HG03565 (cell line): Measurements from ENCODE around the gene KCNQ5.
A peak's percentile ranks its signal among the peaks of the same experiment; 100 is the strongest.
"Not testable (repeated sequence)": the region's sequence is repeated elsewhere in the genome, so short reads cannot be mapped to it uniquely, and the experiment has no call there.

Experiments used
- ATAC-seq: cut with Tn5 transposase; IDR thresholded peaks from one replicate; pipeline ENCODE4 v1.9.1; 2021; ENCODE audit warnings: mild to moderate bottlenecking, moderate library complexity; ENCODE audit not compliant: unreplicated experiment

Gene KCNQ5

DNA sequence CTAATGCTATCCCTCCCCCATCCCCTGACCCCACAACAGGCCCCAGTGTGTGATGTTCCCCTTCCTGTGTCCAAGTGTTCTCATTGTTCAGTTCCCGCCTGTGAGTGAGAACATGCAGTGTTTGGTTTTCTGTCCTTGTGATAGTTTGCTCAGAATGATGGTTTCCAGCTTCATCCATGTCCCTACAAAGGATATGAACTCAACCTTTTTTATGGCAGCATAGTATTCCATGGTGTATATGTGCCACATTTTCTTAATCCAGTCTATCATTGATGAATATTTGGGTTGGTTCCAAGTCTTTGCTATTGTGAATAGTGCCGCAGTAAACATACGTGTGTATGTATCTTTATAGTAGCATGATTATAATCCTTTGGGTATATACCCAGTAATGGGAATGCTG is 356.9 kb downstream of the KCNQ5 start:
- ATAC-seq = not testable (repeated sequence)

DNA sequence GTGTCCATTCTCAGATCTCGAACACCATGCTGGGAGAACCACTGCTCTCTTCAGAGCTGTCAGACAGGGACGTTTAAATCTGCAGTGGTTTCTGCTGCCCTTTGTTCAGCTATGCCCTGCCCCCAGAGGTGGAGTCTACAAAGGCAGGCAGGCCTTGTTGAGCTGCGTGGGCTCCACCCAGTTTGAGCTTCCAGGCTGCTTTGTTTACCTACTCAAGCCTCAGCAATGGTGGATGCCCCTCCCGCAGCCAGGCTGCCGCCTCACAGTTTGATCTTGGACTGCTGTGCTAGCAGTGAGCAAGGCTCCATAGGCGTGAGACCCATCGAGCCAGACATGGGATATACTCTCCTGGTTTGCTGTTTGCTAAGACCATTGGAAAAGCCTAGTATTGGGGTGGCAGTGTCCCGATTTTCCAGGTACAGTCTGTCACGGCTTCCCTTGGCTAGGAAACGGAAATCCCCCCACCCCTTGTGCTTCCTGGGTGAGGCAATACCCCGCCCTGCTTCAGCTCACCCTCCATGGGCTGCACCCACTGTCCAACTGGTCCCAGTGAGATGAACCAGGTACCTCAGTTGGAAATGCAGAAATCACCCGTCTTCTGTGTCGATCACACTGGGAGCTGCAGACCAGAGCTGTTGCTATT is 362.4 kb downstream of the KCNQ5 start:
- not testable (repeated sequence) for ATAC-seq

DNA sequence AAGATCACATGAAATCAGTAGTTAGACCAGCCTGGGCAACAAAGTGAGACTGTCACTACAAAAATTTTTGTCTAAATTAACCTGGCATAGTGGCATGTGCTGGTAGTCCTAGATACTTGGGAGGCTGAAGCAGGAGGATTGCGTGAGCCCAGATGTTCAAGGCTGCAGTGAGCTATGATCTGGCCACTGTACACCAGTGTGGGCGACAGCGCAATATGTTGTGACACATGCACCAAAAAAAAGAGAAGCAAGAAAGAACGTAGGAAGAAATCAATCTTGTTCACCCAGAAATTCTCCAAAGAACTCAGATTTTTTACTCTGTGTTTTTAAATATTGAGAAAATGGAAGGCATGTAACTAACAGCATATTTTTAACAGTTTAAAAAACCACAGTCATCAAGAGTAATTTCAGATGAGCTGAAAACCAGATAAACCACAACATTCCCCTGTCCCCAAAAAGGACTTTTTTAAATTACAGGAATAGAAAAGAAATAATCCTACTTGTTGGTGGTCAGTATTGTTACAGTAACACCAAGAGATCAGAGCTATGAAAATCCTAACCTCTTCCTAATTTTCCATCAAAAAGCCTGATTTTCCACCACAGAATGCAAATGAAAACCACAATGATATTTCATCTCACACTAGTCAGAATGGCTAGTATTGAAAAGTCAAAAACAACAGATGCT is 363.3 kb downstream of the KCNQ5 start:
- no peak for ATAC-seq

DNA sequence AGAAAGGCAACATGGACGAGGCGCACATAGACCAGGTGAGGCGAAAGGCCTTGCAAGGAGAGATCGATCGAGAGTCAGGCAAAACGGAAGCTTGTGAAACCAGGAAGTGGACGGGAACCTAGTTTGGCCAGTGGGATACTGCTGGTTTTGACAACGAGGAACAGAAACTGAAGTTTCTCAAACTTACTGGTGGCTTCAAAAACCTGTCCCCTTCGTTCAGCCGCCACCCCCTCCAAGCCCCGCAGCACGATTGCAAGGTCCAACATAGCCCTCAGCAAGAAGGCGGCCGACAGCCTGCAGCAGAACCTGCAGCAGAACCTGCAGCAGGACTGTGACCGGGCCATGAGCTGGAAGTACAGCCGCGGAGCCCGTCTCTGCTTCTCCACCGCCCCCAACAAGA is 365.4 kb downstream of the KCNQ5 start:
- ATAC-seq = no peak

DNA sequence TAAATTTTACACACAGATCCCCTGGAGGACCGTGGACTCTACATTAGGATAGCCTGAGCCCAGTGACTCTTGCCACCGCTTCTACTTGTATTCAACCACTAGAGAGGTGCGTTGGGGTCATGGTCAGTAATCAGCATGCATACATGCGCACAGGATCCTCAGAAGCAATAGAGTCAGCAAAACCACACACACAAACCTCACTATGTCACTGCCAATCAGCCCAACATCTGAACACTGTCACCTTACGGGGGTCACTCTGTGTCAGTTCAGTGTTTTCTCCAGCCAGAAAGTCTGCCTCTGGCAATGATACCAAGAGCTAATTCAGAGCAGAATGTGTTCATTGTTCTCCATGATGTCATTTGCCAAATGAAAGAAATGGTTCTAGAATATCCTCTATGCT is 378.1 kb downstream of the KCNQ5 start:
- no peak for ATAC-seq

DNA sequence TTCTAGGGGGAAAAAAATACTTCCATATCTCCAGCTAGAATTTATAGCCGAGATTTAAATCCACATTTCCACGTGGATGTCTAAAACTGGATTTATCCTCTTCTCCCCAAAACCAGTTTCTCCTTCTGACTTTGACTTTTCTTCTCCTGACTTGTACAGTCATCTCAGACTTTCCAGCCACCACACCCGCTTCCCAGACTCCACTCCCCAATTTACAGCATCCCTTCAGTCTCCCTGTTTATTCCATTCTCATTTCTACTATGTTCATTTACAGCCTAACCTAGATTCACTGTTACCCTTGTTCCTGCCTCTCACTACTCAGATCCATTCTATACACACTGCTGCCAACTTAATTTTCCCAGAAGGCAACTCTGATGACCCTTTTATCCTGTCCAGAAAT is 378.6 kb downstream of the KCNQ5 start:
- ATAC-seq = no peak

DNA sequence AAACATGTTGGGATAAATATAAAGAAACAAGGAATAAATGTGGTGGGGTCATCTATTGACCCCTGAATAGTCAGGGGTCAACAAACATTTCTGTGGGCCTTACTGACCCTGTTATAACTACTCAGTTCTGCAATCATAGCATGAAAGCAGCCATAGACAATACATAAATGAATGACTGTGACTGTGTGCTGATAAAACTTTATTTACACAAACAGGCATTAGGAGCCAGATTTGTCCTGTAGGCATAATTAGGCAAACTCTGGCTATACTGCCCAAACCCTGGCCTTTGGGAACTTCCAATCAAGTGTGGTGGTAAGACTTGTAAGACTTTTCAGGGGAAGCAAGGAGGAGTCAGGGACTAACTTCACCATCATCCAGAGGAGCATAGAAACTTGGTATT is 380.7 kb downstream of the KCNQ5 start:
- ATAC-seq = no peak

DNA sequence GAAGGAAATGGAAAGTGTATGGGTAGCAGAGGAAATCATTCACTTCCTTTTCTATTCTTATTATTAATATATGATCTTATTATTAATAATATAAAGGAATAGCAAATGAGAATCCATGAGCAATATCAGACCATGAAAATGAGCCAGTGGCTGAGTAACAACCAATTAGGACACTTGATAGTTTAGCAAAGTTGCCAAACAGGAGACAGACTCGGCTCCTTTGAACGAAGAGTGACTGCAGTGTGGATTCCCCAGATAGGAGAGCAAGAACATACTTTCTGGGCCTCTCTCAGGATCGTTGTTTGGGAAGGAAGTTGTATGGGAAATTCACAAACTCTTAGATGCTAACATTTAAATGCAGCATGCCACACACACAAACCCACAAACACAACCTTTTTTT is 381.4 kb downstream of the KCNQ5 start:
- no peak for ATAC-seq

DNA sequence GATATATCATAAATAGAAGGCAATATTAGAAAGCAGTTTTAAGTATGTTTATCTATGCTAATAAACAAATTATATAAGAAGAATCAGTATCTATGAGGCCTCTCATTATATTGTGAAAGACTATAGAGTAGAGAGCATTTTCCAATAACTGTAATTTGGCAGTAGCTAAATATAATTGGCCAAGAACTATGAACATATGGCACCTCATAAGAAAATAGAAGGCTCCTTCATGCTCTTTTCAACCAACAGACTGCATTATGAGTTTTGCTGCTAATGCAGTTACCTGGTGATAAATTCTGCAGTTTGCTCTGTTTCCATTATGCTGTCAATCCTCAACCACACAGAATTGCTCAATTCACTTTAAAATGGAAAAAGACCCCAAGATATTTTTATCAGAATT is 382.4 kb downstream of the KCNQ5 start:
- no peak for ATAC-seq

DNA sequence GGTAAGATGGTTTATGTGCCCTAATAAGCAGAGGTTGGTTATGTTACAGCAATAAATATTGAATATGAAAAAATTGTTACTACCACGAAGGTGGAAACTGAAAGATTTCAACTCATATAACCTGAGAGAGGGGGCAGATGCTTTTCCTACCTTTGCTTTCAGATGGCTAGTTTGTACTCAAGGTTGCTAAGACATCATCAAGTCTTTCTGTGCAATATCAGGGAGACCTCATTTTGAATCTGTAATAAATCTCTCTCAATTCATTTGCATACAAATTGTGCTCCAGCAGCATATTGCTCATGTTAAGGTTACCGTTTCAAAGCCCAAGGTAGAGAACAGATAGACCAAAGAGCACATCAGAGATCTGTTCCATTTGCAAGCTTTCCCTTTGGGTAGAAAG is 383.0 kb downstream of the KCNQ5 start:
- no peak for ATAC-seq

DNA sequence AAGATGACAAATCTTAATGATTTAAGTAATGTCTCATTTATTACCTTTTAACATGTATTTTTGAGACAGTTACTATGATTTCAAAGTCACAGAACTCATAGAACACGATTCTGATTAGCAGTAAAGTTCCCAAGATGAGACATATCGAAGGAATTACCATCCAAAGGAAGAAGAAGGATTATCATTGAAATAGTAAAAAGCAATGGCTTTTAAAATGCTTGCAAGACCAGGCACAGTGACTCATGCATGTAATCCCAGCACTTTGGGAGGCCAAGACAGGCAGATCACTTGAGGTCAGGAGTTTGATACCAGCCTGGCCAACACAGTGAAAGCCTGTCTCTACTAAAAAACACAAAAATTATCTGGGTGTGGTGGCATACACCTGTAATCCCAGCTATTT is 384.3 kb downstream of the KCNQ5 start:
- no peak for ATAC-seq

DNA sequence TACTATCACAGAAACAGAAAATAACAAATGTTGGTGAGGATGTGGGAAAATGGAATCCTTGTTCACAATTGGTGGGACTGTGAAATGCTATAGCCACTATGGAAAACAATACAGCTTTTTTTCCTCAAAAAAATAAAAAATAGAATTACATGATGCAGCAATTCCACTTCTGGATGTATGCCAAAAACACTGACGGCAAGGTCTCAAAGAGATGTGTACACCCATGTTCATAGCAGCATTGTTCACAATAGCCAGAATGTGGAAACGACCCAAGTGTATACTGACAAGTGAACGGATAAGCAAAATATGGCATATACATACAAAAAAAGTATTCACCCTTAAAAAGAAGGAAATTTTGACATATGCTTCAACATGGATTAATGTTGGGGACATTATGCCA is 390.1 kb downstream of the KCNQ5 start:
- no peak for ATAC-seq

DNA sequence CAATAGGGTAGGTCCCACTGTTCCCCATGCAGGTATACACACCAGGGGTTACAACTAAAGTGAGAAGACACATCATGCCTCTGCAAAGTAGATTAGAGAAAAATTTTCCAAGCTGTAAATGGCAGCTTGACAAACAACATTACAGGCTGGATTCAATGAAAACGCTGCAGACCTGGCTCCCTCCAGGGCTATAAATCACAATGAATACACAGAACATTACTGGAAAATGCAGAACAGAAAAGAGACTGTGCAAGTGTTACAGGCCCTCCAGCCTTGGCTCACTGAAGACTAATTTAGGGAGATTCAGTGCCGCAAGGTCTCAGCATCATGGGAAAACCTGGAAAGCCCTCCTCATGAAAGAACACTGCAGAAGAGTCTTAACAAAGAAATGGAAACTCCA is 395.6 kb downstream of the KCNQ5 start:
- ATAC-seq = no peak

DNA sequence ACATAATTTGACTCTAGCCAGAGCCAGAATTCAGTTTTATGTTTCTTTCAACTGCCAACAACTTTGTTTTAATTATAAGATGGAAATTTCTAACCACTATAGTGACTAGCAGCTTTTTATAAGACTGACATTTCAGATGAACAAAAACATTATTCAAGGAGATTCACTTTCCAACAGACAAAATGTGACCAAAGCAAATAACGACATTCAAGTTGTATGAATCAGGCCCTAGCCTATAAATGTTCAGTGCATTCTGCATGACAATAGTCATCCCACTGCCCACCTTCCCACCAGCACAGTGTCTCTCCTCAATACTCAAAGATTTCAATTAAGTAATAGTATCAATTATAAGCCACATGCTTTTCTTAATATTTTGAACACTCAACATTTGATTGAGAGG is 402.7 kb downstream of the KCNQ5 start:
- no peak for ATAC-seq

DNA sequence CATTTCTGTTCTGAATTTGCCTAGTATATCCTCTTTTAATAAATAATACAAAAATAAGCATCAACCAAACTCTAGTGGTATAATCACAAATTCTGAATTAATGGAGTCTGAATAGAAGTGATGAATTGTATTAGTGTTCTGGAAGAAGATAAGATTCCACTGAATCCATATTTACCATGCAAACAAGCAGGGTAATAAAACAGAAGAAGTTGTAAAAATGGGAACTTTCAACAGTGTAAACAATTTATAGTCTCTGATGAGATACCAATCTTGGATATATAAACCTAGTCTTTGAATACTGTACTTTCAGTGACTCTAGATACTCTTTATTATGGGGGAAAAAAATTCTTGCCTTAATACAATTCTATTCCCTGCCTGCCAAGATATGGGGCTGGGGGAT is 405.8 kb downstream of the KCNQ5 start:
- no peak for ATAC-seq

DNA sequence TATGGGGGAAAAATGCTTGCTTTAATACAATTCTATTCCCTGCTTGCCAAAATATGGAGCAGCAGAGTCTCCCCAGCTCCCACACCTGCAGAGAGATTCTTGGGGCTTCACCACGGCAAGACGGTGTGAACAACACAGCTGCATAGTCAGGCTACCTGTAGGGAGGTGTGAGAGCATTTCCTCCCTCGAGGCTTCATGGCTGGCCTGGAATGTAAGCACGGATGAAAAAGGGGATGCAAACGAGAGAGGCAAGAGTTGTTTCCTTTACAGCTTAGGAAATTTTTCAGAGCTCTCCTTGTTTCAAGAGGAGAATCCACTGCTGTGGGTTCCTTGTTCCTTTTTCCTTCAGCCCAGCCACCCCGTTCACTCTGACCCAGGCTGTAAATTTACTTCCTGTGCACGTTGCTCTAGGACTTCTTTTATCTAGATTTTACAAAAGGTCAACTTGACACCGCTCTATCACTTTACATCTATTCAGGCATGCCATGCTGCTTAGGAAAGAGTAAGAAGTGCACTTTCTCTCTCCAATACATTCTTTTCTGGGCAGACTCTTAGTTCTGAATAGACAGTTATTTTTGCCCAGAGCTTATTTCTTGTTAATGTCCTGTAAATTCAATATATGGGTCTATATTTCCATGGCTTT is 406.4 kb downstream of the KCNQ5 start:
- ATAC-seq = no peak

DNA sequence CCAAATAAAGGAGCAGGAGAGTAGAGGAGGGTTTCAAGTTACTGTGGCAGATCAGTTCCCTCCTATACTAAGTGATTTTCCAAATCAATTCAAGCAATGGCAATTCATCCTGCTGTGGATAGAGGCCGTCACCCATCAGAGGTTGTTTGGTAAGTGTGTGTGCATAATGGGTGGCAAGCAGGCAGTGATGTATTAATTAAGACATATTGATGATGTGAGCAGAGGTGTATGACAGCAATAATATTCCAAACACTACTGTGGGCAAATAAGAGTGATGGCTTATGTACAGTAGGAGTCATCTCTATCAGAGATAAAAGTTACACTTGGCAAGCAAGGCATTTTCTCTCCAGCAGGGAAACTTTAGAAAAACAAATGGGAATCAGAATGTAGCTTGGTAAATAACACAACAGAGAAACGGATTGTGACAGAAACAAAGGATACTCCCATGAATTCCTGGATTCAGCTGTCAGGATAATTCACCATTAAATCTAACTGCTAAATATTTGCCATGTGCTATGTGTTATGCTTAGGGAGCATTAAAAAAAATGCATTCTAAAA is 407.1 kb downstream of the KCNQ5 start:
- no peak for ATAC-seq

DNA sequence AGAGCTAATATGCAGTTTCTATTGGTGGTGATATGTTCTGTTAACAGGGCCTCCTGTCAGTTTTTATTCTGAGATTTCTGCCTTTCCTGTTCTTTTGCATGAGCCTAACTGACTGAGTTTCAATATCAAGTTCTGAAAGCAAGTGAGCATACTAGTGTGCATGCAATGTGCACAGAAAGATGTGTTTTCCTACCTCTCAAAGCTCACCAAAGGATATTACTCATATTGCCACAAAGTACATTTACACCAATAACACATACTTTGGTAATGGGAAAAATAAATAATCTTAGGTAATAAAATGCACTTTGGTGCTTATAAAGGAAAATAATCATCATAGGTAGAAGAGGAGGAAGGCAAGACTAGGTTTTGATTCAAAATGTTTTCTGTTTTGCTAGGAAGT is 408.4 kb downstream of the KCNQ5 start:
- ATAC-seq = peak; percentile 74

DNA sequence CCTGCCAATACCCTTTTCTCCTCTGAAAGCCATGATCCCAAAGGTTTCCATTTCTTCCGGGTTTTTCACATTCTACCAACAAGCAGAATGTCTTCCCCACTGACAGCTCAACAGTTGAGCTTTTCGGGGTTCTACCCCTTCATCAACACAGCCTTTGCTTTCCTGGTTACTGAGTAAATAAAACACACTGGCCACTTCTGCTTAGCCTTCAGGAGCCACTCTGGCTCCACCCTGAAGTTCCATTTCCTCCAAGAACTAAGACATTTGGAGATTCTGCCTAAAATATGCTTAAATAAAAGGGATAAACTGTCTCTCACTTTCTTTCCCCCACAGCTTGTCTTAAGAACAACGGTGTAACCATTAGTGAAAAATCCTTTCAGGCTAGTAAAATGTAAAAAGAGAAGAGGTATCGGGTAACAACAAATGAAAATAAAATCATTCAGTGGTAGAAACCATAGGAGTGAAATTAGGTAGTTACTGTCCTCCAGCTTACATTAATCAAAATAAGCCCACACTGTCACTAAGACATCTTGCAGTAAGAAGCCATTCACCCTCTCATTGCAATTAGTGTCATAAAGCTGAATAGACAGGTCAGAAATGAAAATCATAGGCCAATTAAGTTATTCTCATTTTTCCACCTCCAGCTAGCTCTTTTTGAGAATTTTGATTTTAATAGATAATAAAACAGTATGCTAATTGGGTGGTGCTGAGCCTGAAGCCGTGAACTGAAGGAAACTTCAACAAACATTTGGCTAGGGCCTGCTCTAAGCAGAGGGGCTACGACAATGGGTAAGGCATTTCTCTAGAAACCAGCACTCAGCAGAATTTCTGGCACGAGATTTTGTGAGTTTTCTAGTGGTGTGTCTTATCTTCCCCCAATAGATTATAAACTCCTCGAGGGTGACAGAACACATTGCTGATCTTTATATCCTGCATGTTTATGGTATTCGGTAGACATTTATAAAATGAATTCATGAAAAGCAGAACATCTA is 409.2 kb downstream of the KCNQ5 start:
- no peak for ATAC-seq

DNA sequence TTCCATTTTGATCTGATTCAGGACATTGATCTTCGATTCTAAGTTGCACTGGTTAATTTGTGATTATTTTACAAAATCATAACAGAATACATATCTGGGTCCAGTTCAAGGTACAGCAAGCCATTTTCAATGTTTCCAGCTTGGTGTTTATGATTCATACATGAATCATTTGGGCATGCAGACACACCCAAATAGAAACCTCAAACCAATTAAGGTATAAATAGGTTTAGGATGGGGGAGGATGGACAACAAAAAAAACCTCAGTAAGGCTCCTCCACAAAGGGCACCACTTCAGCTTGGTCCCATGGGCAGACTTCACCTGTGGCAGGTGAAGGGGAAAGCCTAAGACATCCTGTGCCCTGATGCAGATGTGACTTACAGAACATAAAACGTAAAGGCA is 410.7 kb downstream of the KCNQ5 start:
- no peak for ATAC-seq

DNA sequence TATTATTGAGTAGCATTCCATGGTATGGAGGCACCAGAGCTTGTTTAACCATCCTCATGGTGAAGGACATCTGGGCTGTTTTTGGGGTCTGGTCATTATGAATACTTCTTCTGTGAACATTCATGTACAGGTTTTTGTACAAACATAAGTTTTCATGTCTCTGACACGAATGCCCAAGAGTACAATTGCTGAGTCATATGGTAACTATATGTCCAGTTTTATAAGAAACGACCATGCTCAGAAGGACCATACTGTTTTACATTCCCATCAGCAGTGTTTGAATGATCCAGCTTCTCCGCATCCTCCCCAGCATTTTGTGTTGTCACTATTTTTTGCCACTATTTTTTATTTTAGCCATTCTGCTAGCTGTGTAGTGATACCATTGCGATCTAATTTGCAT is 414.8 kb downstream of the KCNQ5 start:
- no peak for ATAC-seq
